HTR-8/SVneo (cell line): ENCODE measurements around the gene C12orf57.

Source experiments
- DNase-seq: peaks from one replicate; pipeline ENCODE4 v3.0.0; 2011; ENCODE audit warnings: low spot score, mixed read lengths; ENCODE audit not compliant: insufficient read length
- FAIRE-seq: peaks from 2 replicates; lab custom pipeline; 2011; peaks lifted over from hg19 to GRCh38; lab: Jason Lieb, UNC

Gene C12orf57

DNA sequence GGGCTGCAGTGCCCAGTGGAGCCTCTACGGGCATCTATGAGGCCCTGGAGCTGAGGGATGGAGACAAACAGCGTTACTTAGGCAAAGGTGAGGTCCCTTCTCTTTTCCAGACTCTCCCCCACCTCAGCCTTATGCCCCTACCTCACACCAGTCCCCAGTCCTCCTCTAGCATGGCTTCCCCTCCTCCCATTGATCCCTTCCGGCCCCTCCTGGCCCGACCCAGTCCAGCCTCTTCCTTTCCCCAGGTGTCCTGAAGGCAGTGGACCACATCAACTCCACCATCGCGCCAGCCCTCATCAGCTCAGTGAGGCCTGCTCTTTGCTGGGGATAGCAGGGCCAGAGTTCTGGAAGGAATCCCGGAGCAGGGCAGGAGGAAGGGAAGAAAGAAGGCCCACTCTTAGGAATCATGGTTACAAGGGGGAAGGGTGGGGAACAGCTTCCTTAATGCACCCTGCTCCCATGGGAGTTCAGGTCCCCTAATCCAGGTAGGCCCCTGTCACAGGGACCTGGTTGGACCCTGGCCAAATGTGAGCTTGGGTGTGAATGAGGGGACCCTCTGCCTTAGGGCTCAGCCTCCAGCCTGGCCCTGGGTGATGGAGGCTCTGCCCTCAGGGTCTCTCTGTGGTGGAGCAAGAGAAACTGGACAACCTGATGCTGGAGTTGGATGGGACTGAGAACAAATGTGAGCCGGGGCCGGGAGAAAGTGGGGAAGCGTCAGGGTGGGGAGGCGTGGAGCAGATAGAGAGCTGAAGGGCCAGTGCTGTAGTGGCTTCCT is 27.2 kb upstream of the C12orf57 start:
- DNase-seq (no peak), FAIRE-seq (no peak)

GRCh38 chr12:6917491-6918231 is 26.2 kb upstream of the C12orf57 start:
- DNase-seq (no peak), FAIRE-seq (no peak)

DNA sequence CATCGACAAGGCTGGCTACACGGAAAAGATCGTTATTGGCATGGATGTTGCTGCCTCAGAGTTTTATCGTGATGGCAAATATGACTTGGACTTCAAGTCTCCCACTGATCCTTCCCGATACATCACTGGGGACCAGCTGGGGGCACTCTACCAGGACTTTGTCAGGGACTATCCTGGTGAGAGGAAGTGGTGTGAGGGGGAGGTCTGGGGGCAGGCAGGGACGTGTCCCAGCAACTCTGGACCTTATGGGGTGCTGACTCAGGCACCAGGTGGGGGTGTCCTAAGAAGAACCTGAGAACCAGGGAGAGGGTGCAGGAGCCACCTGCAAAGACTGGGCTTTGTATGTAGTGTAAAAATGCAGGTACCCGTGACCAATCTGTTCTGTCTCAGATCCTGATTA is 24.2 kb upstream of the C12orf57 start:
- FAIRE-seq (no peak), DNase-seq (no peak)

DNA sequence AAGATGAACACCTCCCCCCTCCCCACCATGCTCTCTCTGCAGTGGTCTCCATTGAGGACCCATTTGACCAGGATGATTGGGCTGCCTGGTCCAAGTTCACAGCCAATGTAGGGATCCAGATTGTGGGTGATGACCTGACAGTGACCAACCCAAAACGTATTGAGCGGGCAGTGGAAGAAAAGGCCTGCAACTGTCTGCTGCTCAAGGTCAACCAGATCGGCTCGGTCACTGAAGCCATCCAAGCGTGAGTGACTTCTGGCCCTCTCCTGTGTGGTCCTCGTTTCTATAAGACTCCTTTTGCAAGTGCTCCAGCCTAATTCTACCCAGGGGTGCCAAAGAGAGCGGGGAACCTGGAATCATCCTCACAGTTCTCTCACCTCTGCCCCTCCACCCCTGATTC is 22.3 kb upstream of the C12orf57 start:
- DNase-seq (no peak), FAIRE-seq (no peak)

GRCh38 chr12:6921996-6922946 is 21.6 kb upstream of the C12orf57 start:
- DNase-seq (no peak), FAIRE-seq (peak; percentile 52)

DNA sequence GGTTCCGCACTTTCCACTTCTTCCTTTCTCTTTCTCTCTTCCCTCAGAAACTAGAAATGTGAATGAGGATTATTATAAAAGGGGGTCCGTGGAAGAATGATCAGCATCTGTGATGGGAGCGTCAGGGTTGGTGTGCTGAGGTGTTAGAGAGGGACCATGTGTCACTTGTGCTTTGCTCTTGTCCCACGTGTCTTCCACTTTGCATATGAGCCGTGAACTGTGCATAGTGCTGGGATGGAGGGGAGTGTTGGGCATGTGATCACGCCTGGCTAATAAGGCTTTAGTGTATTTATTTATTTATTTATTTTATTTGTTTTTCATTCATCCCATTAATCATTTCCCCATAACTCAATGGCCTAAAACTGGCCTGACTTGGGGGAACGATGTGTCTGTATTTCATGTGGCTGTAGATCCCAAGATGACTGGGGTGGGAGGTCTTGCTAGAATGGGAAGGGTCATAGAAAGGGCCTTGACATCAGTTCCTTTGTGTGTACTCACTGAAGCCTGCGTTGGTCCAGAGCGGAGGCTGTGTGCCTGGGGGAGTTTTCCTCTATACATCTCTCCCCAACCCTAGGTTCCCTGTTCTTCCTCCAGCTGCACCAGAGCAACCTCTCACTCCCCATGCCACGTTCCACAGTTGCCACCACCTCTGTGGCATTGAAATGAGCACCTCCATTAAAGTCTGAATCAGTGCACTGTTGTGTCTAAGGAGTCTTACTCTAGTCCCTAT is 20.7 kb upstream of the C12orf57 start:
- no peak for DNase-seq
- no peak for FAIRE-seq

GRCh38 chr12:6923851-6924250 is 20.0 kb upstream of the C12orf57 start:
- DNase-seq: no peak
- FAIRE-seq: no peak

GRCh38 chr12:6925239-6925539 is 18.6 kb upstream of the C12orf57 start:
- FAIRE-seq: no peak
- DNase-seq: no peak

GRCh38 chr12:6925540-6926279 is 18.1 kb upstream of the C12orf57 start:
- FAIRE-seq: peak; percentile 72
- peak; percentile 85 for DNase-seq

- DNase-seq (peak; percentile 70), FAIRE-seq (peak; percentile 84)
Observed at GRCh38 chr12:6927379-6928021, 16.3 kb upstream of the C12orf57 start, which contains the start of gene ATN1. TSS of gene ATN1 (plus strand) at chr12:6927959. CDS start at chr12:6934002, 6,043 bp downstream.

GRCh38 chr12:6928022-6928702 is 15.7 kb upstream of the C12orf57 start:
- no peak for FAIRE-seq
- no peak for DNase-seq

- FAIRE-seq: no peak
- no peak for DNase-seq
Observed at GRCh38 chr12:6928703-6929407, 15.0 kb upstream of the C12orf57 start.

DNA sequence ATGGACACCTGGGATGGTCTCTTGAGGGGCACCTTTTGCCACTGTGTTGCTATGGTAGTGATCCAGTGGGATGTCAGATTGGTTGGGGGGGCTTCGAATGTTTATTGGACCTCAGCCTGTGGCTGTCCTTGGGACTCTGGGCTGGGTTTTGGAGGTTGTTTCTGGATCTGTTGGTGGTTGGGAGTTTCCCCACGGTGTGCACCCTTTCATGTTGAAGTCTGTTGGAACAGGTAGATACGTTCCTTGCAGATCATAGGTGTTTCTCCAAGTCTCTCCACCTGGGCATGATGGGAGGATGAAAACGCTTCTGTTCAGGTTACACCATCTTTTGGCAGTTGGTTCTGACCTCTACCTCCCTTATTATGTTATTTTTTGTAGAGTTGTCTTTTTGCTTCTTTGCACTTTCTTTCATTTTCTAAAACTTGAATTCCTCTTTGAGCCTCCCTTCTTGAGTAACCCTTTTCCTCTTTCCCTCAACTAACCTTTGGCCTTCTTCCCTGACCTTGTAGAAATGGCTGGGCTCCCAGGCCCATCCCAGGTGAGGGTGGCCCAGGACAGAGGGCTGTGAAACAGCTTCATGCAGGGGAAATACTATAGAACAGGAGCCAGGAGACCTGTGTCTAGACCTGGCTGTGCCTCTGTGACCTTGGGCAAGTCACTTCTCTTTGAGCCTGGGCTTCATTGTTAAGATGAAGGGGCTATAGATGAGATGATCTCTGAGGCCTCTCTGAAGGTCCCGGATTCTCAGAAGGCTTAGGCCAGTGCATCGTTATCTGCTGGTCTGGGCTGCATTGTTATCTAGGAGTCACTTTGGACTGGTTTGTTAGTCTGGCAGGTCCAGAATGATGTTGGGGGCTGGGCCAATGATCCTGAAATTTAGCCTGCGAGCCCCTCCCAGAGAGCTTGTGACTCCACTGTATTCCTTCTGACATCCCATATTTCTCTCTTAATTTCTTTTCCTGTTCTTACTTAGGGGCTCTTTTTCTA is 14.1 kb upstream of the C12orf57 start:
- DNase-seq: no peak
- FAIRE-seq: peak; percentile 57

DNA sequence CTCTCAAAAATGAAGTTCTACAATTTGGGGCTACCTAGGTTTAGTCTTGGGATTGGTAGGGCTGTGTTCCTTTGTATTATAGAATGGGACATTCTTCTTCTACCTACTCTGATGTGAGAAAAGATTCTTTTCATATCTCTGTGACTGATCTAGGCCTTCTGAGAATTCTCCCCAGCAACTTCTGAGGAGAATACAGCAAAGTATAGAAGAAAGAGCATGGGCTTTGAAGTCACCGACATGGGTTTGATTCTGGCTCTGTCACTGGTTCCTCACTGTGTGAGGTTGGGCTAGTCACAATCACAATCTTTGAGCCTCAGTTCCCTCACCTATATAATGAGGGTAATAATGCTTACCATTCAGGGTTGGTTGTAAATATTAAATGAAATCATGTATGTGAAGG is 11.1 kb upstream of the C12orf57 start:
- DNase-seq (no peak), FAIRE-seq (no peak)

GRCh38 chr12:6934110-6934509 is 9.7 kb upstream of the C12orf57 start:
- FAIRE-seq: peak; percentile 69
- no peak for DNase-seq

- no peak for DNase-seq
- peak; percentile 23 for FAIRE-seq
Observed at GRCh38 chr12:6935371-6936193, 8.2 kb upstream of the C12orf57 start.
